ENCODE results near the gene ADCY9. TPM values are rescaled to one million over a fixed set of nuclear protein-coding genes. Genes with fewer than 3 reads are reported as not detected.

The ADCY9 gene
- total RNA-seq, 1 experiment from 2014 or later, result 4.7 TPM

DNA sequence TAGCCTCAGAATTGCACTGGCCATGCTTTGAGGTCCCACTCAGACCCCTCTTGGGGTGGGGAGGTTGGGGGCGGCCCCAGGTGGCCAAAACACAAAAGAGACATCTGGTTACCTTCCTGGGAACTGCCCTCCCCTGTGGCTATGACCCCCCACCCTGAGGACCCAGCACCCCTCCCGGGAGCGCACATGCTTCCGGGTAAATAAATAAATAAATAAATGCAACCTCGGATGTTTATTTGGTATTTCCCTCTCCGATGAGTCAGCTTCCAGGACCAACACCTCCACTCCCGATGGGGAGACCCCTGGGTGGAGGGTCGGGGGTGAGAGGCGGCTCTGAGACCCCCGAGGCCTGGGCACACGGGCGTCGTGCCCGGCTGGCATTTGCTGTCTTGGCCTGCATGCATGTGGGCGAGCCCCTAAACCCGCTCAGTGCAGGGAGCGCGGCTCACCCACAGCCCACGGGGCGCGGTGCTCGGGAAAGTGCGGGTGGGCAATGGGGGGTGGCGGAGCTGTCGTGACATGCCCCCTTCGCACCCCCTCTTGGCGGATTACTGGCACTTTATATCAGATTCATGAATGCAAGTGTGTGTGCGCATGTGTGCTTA, 151.5 kb downstream of the ADCY9 start:
- no peaks in the 10 kb centered on the region for H3K9me3 Mint-ChIP-seq
- H2BK20ac ChIP-seq (ENCODE audit: low read depth, low read length, poor library complexity, severe bottlenecking), result no peak overlapping the region
- H2BK15ac ChIP-seq (ENCODE audit: low read depth, low read length), result no peak overlapping the region
- no peak overlapping the region for H2BK120ac ChIP-seq (ENCODE audit: low read depth, low read length, poor library complexity, severe bottlenecking)
- no peak overlapping the region for H3K18ac ChIP-seq (ENCODE audit: insufficient read length, low read depth, low read length)
- no peak overlapping the region for H3K9ac ChIP-seq (ENCODE audit: extremely low read depth, insufficient read length, low read length)
- no peak overlapping the region for H2AK5ac ChIP-seq (ENCODE audit: insufficient read length, low read length)
- no peak overlapping the region for H2BK5ac ChIP-seq (ENCODE audit: insufficient read length, low read length)
- H3K4me1 Mint-ChIP-seq, result peaks cover 20 to 32% of the 10 kb centered on the region in 2 experiments
- no peaks in the 10 kb centered on the region for H3K27me3 ChIP-seq (ENCODE audit: insufficient read depth, low read length)
- DNase-seq, result no peak
- peaks cover 2% of the 10 kb centered on the region for H3K27me3 Mint-ChIP-seq (ENCODE audit: low read depth)
- H4K8ac ChIP-seq (replicated peaks; ENCODE audit: insufficient read length, low read depth, low read length), result no peak overlapping the region
- H4K20me1 ChIP-seq (ENCODE audit: control insufficient read depth, insufficient read depth, insufficient read length), result no peaks in the 10 kb centered on the region
- H3K4me1 ChIP-seq (ENCODE audit: insufficient read depth, low read length), result peaks cover 5% of the 10 kb centered on the region; the same call in 1 of the 2 replicates
- H3K14ac ChIP-seq (ENCODE audit: insufficient read depth, low read length), result no peak overlapping the region
- H3K4me2 ChIP-seq (ENCODE audit: insufficient read depth, insufficient read length, low read length), result no peak overlapping the region
- H3K9me3 ChIP-seq (ENCODE audit: control insufficient read depth, low read depth, low read length), result no peaks in the 10 kb centered on the region
- TF ChIP-seq, protein P1, sequence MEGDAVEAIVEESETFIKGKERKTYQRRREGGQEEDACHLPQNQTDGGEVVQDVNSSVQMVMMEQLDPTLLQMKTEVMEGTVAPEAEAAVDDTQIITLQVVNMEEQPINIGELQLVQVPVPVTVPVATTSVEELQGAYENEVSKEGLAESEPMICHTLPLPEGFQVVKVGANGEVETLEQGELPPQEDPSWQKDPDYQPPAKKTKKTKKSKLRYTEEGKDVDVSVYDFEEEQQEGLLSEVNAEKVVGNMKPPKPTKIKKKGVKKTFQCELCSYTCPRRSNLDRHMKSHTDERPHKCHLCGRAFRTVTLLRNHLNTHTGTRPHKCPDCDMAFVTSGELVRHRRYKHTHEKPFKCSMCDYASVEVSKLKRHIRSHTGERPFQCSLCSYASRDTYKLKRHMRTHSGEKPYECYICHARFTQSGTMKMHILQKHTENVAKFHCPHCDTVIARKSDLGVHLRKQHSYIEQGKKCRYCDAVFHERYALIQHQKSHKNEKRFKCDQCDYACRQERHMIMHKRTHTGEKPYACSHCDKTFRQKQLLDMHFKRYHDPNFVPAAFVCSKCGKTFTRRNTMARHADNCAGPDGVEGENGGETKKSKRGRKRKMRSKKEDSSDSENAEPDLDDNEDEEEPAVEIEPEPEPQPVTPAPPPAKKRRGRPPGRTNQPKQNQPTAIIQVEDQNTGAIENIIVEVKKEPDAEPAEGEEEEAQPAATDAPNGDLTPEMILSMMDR (conservative IDR thresholded peaks at IDR 0.05), result no peak
- no peak overlapping the region for H3T11ph ChIP-seq (ENCODE audit: low read length)
- no peaks in the 10 kb centered on the region for H3K79me2 ChIP-seq (ENCODE audit: insufficient read depth, low read length)
- H3K4ac ChIP-seq (ENCODE audit: low read depth, low read length), result no peak overlapping the region
- H3K23me2 ChIP-seq (ENCODE audit: insufficient read length, low read depth, low read length, poor library complexity, severe bottlenecking), result no peaks in the 10 kb centered on the region
- H4K5ac ChIP-seq (ENCODE audit: insufficient read length, low read depth, low read length), result no peak overlapping the region
- no peak overlapping the region for H4K91ac ChIP-seq (ENCODE audit: insufficient read length, low read depth, low read length)
- no peak overlapping the region for H3K27ac ChIP-seq (ENCODE audit: insufficient read length, low read depth, low read length)
- H3K27ac Mint-ChIP-seq, result no peak overlapping the region
- peaks cover 0 to 9% (median 8%) of the 10 kb centered on the region in 3 experiments; a peak in 3 of 7 replicates for H3K36me3 Mint-ChIP-seq (ENCODE audit: insufficient read depth in 1 of 3, low read depth in 3 of 3)
- no peak overlapping the region for H3K56ac ChIP-seq (ENCODE audit: insufficient read length, low read depth, low read length)
- no CpG with 5 or more reads among the region's 28 CpGs for WGBS (ENCODE audit: extremely low coverage, insufficient read length, low lambda C conversion rate)
- H2BK12ac ChIP-seq (ENCODE audit: insufficient read length, low read depth, low read length), result no peak overlapping the region
- no peak overlapping the region for H2AFZ ChIP-seq (ENCODE audit: low read length)
- no peak overlapping the region for H3K4me3 Mint-ChIP-seq
- H3K23ac ChIP-seq (ENCODE audit: insufficient read length, low read depth, low read length), result no peak overlapping the region
- no peaks in the 10 kb centered on the region for H3K79me1 ChIP-seq (ENCODE audit: insufficient read depth, low read depth, low read length, poor library complexity, severe bottlenecking)

Measured in H9 (cell line).